A549 (cell line): Measurements from ENCODE around the gene RNF13.

Source experiments
- CHD2 ChIP-seq: fragments of 150-350 bp; IDR thresholded peaks from 2 replicates; pipeline ENCODE4 v1.6.1; 2014; ENCODE audit warnings: low read length; ENCODE audit not compliant: partially characterized antibody
- EP300 ChIP-seq, 2 experiments: fragments of >200 bp; sonication (Bioruptor Twin); formaldehyde crosslinking; IDR thresholded peaks; 2 replicates in 1 of 2; 3 replicates in 1 of 2; pipeline ENCODE4 v1.6.1; 2016 to 2017
- JUNB ChIP-seq: fragments of >200 bp; sonication (Bioruptor Twin); formaldehyde crosslinking; IDR thresholded peaks from 2 replicates; pipeline ENCODE4 v1.6.1; 2016
- MAFK ChIP-seq: fragments of 450-650 bp; IDR thresholded peaks from 2 replicates; pipeline ENCODE4 v1.6.1; 2014; ENCODE audit not compliant: partially characterized antibody
- POLR2A ChIP-seq: IDR thresholded peaks from 2 replicates; pipeline ENCODE4 v1.6.1; 2012; ENCODE audit warnings: mild to moderate bottlenecking, low read length
- RCOR1 ChIP-seq: fragments of 150-350 bp; IDR thresholded peaks from 2 replicates; pipeline ENCODE4 v1.6.1; 2014; ENCODE audit warnings: antibody characterized with exemption, low read length, low read depth
- ZSCAN20 ChIP-seq: fragments of 250-450 bp; sonication (Bioruptor Pico); IDR thresholded peaks from 2 replicates; pipeline ENCODE4 v1.8.0; 2022; ENCODE audit warnings: mild to moderate bottlenecking, moderate library complexity
- TF ChIP-seq, protein P1 (sequence below): fragments of >200 bp; sonication (Bioruptor Twin); formaldehyde crosslinking; IDR thresholded peaks from 3 replicates; pipeline ENCODE4 v1.5.1; 2016
- TF ChIP-seq, protein P2 (sequence below): fragments of 200-600 bp; sonication (generic); IDR thresholded peaks from 2 replicates; pipeline ENCODE4 v1.6.1; 2016; ENCODE audit warnings: antibody characterized with exemption, mild to moderate bottlenecking, moderate library complexity

DNA sequence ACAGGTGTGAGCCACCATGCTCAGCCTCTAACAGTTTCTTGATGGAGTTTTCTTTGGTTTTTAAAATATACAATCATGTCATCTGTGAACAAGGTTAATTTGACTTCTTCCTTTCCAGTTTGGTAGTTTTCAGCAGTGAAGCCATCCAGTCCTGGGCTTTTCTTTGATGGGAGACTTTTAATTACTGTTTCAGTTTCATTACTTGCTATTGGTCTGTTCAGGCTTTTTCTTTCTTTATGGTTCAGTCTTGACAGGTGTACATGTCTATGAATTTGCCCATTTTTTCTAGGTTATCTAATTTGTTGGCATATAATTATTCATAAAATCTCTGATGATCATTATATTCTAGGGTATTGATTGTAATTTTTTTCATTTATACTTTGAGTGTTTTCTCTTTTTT, 120.8 kb downstream of the RNF13 start:
- no peak for TF ChIP-seq ZSCAN20 (CRISPR knock-in tag)
- no peak for TF ChIP-seq JUNB
- TF ChIP-seq EP300 (IDR thresholded peaks at IDR 0.05) = no peak
- TF ChIP-seq, protein P1, sequence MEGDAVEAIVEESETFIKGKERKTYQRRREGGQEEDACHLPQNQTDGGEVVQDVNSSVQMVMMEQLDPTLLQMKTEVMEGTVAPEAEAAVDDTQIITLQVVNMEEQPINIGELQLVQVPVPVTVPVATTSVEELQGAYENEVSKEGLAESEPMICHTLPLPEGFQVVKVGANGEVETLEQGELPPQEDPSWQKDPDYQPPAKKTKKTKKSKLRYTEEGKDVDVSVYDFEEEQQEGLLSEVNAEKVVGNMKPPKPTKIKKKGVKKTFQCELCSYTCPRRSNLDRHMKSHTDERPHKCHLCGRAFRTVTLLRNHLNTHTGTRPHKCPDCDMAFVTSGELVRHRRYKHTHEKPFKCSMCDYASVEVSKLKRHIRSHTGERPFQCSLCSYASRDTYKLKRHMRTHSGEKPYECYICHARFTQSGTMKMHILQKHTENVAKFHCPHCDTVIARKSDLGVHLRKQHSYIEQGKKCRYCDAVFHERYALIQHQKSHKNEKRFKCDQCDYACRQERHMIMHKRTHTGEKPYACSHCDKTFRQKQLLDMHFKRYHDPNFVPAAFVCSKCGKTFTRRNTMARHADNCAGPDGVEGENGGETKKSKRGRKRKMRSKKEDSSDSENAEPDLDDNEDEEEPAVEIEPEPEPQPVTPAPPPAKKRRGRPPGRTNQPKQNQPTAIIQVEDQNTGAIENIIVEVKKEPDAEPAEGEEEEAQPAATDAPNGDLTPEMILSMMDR = no peak
- TF ChIP-seq MAFK = no peak
- no peak for TF ChIP-seq RCOR1
- TF ChIP-seq POLR2A = no peak
- TF ChIP-seq CHD2 = no peak
- TF ChIP-seq, protein P2, sequence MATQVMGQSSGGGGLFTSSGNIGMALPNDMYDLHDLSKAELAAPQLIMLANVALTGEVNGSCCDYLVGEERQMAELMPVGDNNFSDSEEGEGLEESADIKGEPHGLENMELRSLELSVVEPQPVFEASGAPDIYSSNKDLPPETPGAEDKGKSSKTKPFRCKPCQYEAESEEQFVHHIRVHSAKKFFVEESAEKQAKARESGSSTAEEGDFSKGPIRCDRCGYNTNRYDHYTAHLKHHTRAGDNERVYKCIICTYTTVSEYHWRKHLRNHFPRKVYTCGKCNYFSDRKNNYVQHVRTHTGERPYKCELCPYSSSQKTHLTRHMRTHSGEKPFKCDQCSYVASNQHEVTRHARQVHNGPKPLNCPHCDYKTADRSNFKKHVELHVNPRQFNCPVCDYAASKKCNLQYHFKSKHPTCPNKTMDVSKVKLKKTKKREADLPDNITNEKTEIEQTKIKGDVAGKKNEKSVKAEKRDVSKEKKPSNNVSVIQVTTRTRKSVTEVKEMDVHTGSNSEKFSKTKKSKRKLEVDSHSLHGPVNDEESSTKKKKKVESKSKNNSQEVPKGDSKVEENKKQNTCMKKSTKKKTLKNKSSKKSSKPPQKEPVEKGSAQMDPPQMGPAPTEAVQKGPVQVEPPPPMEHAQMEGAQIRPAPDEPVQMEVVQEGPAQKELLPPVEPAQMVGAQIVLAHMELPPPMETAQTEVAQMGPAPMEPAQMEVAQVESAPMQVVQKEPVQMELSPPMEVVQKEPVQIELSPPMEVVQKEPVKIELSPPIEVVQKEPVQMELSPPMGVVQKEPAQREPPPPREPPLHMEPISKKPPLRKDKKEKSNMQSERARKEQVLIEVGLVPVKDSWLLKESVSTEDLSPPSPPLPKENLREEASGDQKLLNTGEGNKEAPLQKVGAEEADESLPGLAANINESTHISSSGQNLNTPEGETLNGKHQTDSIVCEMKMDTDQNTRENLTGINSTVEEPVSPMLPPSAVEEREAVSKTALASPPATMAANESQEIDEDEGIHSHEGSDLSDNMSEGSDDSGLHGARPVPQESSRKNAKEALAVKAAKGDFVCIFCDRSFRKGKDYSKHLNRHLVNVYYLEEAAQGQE = no peak
